GM12878 (cell line): ENCODE data around the gene MAGIX. TPM values are rescaled to one million over a fixed set of nuclear protein-coding genes. Genes with fewer than 3 reads are reported as not detected.

Experiments
- ATAC-seq: fragments of 200-7000 bp; cut with Tn5 transposase; 3 replicates; pipeline ENCODE4 v1.9.1; 2020; ENCODE audit warnings: mild to moderate bottlenecking, moderate library complexity
- BruUV-seq: library from RNA; stranded (reverse); fragments of 400-500 nt; replicated peaks from 2 replicates; lab custom pipeline; 2021; lab: Mats Ljungman, UMichigan
- CTCF ChIA-PET: fragments of 300-600 bp; sonication (Branson Sonifier 250); formaldehyde crosslinking; extraction: SDS; loops from one replicate; lab custom pipeline; 2021; ENCODE audit warnings: inconsistent platforms; lab: Yijun Ruan, JAX
- POLR2A ChIA-PET: fragments of 350-600 bp; formaldehyde crosslinking; extraction: SDS; loops from one replicate; lab custom pipeline; 2021; ENCODE audit warnings: inconsistent platforms; lab: Charles Lee
- RAD21 ChIA-PET: fragments of 300-600 bp; sonication (Branson Sonifier 250); formaldehyde crosslinking; loops from one replicate; lab custom pipeline; 2023; ENCODE audit warnings: antibody characterized with exemption; ENCODE audit not compliant: unreplicated experiment; lab: Charles Lee
- SMC1A ChIA-PET: fragments of 300-600 bp; sonication (Branson Sonifier 250); formaldehyde crosslinking; loops from one replicate; lab custom pipeline; 2023; ENCODE audit not compliant: unreplicated experiment, uncharacterized antibody; lab: Charles Lee
- DNase-seq: peaks from one replicate; pipeline ENCODE4 v3.0.0-alpha.2; 2011; ENCODE audit warnings: low read depth, low spot score
- FAIRE-seq: peaks from 3 replicates; lab custom pipeline; 2011; peaks lifted over from hg19 to GRCh38; lab: Jason Lieb, UNC
- H2AFZ ChIP-seq: 2 replicates; pipeline ENCODE4 v1.6.0; 2011; ENCODE audit warnings: low read depth, low read length, control low read depth; ENCODE audit not compliant: control insufficient read depth
- H3K27ac ChIP-seq: 2 replicates; pipeline ENCODE4 v1.5.1; 2011; ENCODE audit warnings: control low read depth; ENCODE audit not compliant: control insufficient read depth, insufficient read depth
- H3K27me3 ChIP-seq, 2 experiments: replicated peaks in 1 of 2; 2 replicates each; pipeline versions ENCODE4 v1.6.0 to v1.6.1; 2011; ENCODE audit warnings: low read length in 1 of 2; ENCODE audit not compliant: control insufficient read depth in 2 of 2, insufficient read depth in 2 of 2
- H3K36me3 ChIP-seq, 2 experiments: 2 replicates each; pipeline ENCODE4 v1.5.1; 2011; ENCODE audit warnings: low read length in 1 of 2; ENCODE audit not compliant: control insufficient read depth in 2 of 2, insufficient read depth in 2 of 2
- H3K4me1 ChIP-seq: 2 replicates; pipeline ENCODE4 v1.6.1; 2011; ENCODE audit warnings: mild to moderate bottlenecking, low read length, moderate library complexity, mixed read lengths; ENCODE audit not compliant: control insufficient read depth, insufficient read depth
- H3K4me2 ChIP-seq: 2 replicates; pipeline ENCODE4 v1.6.0; 2011; ENCODE audit warnings: control low read depth; ENCODE audit not compliant: control insufficient read depth, insufficient read depth
- H3K4me3 ChIP-seq: fragments of 200-600 bp; sonication (generic); 2 replicates; pipeline ENCODE4 v1.5.1; 2016
- H3K79me2 ChIP-seq: 2 replicates; pipeline ENCODE4 v1.6.0; 2011; ENCODE audit warnings: low read length; ENCODE audit not compliant: control insufficient read depth, insufficient read depth
- H3K9ac ChIP-seq: 2 replicates; pipeline ENCODE4 v1.8.0; 2011; ENCODE audit warnings: low read length, control low read depth, mixed read lengths; ENCODE audit not compliant: control insufficient read depth, insufficient read depth
- H3K9me3 ChIP-seq: replicated peaks from 3 replicates; pipeline ENCODE4 v1.5.1; 2011; ENCODE audit warnings: mild to moderate bottlenecking, low read length; ENCODE audit not compliant: control insufficient read depth, insufficient read depth
- H4K20me1 ChIP-seq: 2 replicates; pipeline ENCODE4 v1.6.0; 2011; ENCODE audit not compliant: control insufficient read depth, insufficient read depth
- ETV6 ChIP-seq, 2 experiments: fragments of 450-650 bp in 1 of 2; IDR thresholded peaks in 1 of 2; conservative IDR thresholded peaks in 1 of 2; 2 replicates each; pipeline ENCODE4 v1.6.1; 2014; ENCODE audit warnings: antibody characterized with exemption in 1 of 2, borderline replicate concordance in 1 of 2, low read depth in 1 of 2, mild to moderate bottlenecking in 1 of 2, moderate library complexity in 1 of 2
- STAT1 ChIP-seq: fragments of 450-650 bp; conservative IDR thresholded peaks from 2 replicates; pipeline ENCODE4 v1.6.1; 2014; ENCODE audit warnings: antibody characterized with exemption, mild to moderate bottlenecking
- WGBS: methylation state at CpG from one replicate; pipeline ENCODE4 v1.1.6; 2016; ENCODE audit warnings: low lambda C conversion rate; ENCODE audit not compliant: insufficient replicate concordance, insufficient coverage; ENCODE audit errors: missing lambda C conversion rate; 5-methylcytosine and 5-hydroxymethylcytosine counted together
- in situ Hi-C: fragments of 300-500 bp; cut with MboI; formaldehyde crosslinking; loops from 9 replicates; pipeline ENCODE4 v1.14.3; 2018; ENCODE audit warnings: mixed read lengths
- intact Hi-C: fragments of 100-400 bp; cut with micrococcal nuclease; formaldehyde crosslinking; loops from one replicate; pipeline ENCODE4 v1.14.2; 2022; ENCODE audit not compliant: unreplicated experiment
- polyA plus RNA-seq, 11 experiments: library from polyadenylated mRNA; depleted of rRNA in 4 of 11; unstranded in 6 of 11; stranded (reverse) in 5 of 11; fragments of >200 nt; fragmentation: Nextera tagmentation in 4 of 11; fragmentation: Illumina TruSeq in 1 of 11; extraction: Ambion mirVana in 4 of 11; extraction: Trizol in 1 of 11; gene quantifications; 1 replicate in 1 of 11; 2 replicates in 10 of 11; pipeline versions ENCODE4 v1.2.1 to v1.2.3, GENCODE V29; 2011 to 2016; ENCODE audit warnings: inconsistent platforms in 2 of 11, missing spikeins in 2 of 11, low read depth in 1 of 11
- small RNA-seq: library from RNA; depleted of rRNA; stranded (forward); fragments of <200 nt; gene quantifications from one replicate; pipeline ENCODE3, GENCODE V24; 2014
- total RNA-seq, 4 experiments: library from RNA; depleted of rRNA in 3 of 4; stranded (reverse); fragments of >200 nt in 3 of 4; fragmentation: Illumina TruSeq in 1 of 4; extraction: Trizol in 1 of 4; gene quantifications; 2 replicates each; pipeline versions ENCODE4 v1.2.1 to v1.2.3, GENCODE V29; 2013 to 2021
- TF ChIP-seq, protein P1 (sequence below): IDR thresholded peaks from 2 replicates; pipeline ENCODE4 v1.6.1; 2011; ENCODE audit warnings: borderline replicate concordance, low read depth, mild to moderate bottlenecking, moderate library complexity, mixed read lengths, low read length; ENCODE audit not compliant: insufficient read depth; ENCODE audit errors: extremely low read length

MAGIX gene
- total and polyA plus RNA-seq, 10 of the 15 experiments (the other 5 are each of a cell fraction or from before 2014, with no cell fraction given): 0.03 to 2.5 (median 0.82) TPM

- H2AFZ ChIP-seq: no peak overlapping the region
- ChIA-PET CTCF (interaction anchor here (0.6 to 1.0 kb wide), 2 partner anchors 22 to 260 kb away, joined by 3 to 4 read pairs; no protein-coding TSS in a partner anchor), POLR2A (interaction anchor here (0.6 kb wide), 1 partner anchor 587 kb away, joined by 3 read pairs; no protein-coding TSS in a partner anchor), SMC1A (no interaction called here), RAD21 (interaction anchor here (1.0 kb wide), 1 partner anchor 22 kb away, joined by 3 read pairs; no protein-coding TSS in a partner anchor)
- no peaks in the 10 kb centered on the region for H3K27me3 ChIP-seq
- no peak for FAIRE-seq
- H4K20me1 ChIP-seq: no peaks in the 10 kb centered on the region
- H3K27ac ChIP-seq: no peak overlapping the region
- H3K9ac ChIP-seq: no peak overlapping the region
- no peak for DNase-seq
- ATAC-seq: no peak
- no peaks in the 10 kb centered on the region; the same call in 2 of the 3 replicates for H3K9me3 ChIP-seq
- BruUV-seq: no TSS peak
- no peaks in the 10 kb centered on the region for H3K4me1 ChIP-seq
- in situ Hi-C loops (no loop called here), intact Hi-C loops (no loop called here)
- TF ChIP-seq ETV6 (conservative IDR thresholded peaks at IDR 0.05 in 1 of 2, IDR thresholded peaks at IDR 0.05 in 1 of 2; ENCODE audit: borderline replicate concordance in 1 of 2, low read depth in 1 of 2) (no peak), STAT1 (no peak)
- TF ChIP-seq, protein P1, sequence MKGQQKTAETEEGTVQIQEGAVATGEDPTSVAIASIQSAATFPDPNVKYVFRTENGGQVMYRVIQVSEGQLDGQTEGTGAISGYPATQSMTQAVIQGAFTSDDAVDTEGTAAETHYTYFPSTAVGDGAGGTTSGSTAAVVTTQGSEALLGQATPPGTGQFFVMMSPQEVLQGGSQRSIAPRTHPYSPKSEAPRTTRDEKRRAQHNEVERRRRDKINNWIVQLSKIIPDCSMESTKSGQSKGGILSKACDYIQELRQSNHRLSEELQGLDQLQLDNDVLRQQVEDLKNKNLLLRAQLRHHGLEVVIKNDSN: no peak
- WGBS: 55% methylated on average over 13 of the region's 14 CpGs
- H3K79me2 ChIP-seq: no peaks in the 10 kb centered on the region
- H3K36me3 ChIP-seq: no peaks in the 10 kb centered on the region
- H3K4me3 ChIP-seq: no peak overlapping the region
- no peak overlapping the region for H3K4me2 ChIP-seq
Measured at GRCh38 chrX:49214996-49215526, 52.5 kb downstream of the MAGIX start.

Small RNA genes within 50 kb of the gene (small RNA-seq; reads per million reads assigned to genes)
- gene RN7SL262P: not detected

Other genes with a start within 250 kb of the MAGIX start
Only the 7 nearest of the 19 such genes appear.
- 14.9 and 20.4 TPM in 2 replicates for gene WDR45, start 82.9 kb upstream of the MAGIX start, total RNA-seq (2014; rRNA removed)
- gene WDR45, start 82.9 kb upstream of the MAGIX start, total RNA-seq (2014; rRNA removed; fragmentation: Illumina TruSeq; extraction: Trizol): 12.5 and 12.7 TPM in 2 replicates
- 19.7 and 20.8 TPM in 2 replicates for gene WDR45, start 82.9 kb upstream of the MAGIX start, total RNA-seq (2021)
- 18.2 and 29.8 TPM in 2 replicates for gene WDR45, start 82.9 kb upstream of the MAGIX start, polyA plus RNA-seq (2011; rRNA removed)
- gene WDR45, start 82.9 kb upstream of the MAGIX start, polyA plus RNA-seq (2014; fragmentation: Illumina TruSeq; extraction: Trizol): 18.6 and 19.7 TPM in 2 replicates
- gene WDR45, start 82.9 kb upstream of the MAGIX start, polyA plus RNA-seq (2014; fragmentation: Nextera tagmentation; extraction: Ambion mirVana): 10 to 100 TPM in 1 of 2 experiments, 1 to 10 TPM in 1; 5.9 to 10.3 TPM
- gene WDR45, start 82.9 kb upstream of the MAGIX start, polyA plus RNA-seq (2014; rRNA removed): 29.7 and 30.9 TPM in 2 replicates
- 10 to 100 TPM; 22.1 to 25.4 TPM for gene WDR45, start 82.9 kb upstream of the MAGIX start, polyA plus RNA-seq (2016; fragmentation: Nextera tagmentation; extraction: Ambion mirVana)
- 23.6 and 26.6 TPM in 2 replicates for gene GPKOW, start 39.0 kb upstream of the MAGIX start, total RNA-seq (2014; rRNA removed)
- 15.7 and 16.5 TPM in 2 replicates for gene GPKOW, start 39.0 kb upstream of the MAGIX start, total RNA-seq (2014; rRNA removed; fragmentation: Illumina TruSeq; extraction: Trizol)
- gene GPKOW, start 39.0 kb upstream of the MAGIX start, total RNA-seq (2021): 18.9 and 21.8 TPM in 2 replicates
- 20.1 and 25.5 TPM in 2 replicates for gene GPKOW, start 39.0 kb upstream of the MAGIX start, polyA plus RNA-seq (2011; rRNA removed)
- gene GPKOW, start 39.0 kb upstream of the MAGIX start, polyA plus RNA-seq (2014; fragmentation: Illumina TruSeq; extraction: Trizol): 13.9 and 20.6 TPM in 2 replicates
- 1 to 10 TPM; 3.3 to 5.1 TPM for gene GPKOW, start 39.0 kb upstream of the MAGIX start, polyA plus RNA-seq (2014; fragmentation: Nextera tagmentation; extraction: Ambion mirVana)
- 23.0 and 25.0 TPM in 2 replicates for gene GPKOW, start 39.0 kb upstream of the MAGIX start, polyA plus RNA-seq (2014; rRNA removed)
- 10 to 100 TPM; 21.1 to 24.6 TPM for gene GPKOW, start 39.0 kb upstream of the MAGIX start, polyA plus RNA-seq (2016; fragmentation: Nextera tagmentation; extraction: Ambion mirVana)
- gene PLP2, start 9.1 kb downstream of the MAGIX start, total RNA-seq (2014; rRNA removed): 51.8 and 56.6 TPM in 2 replicates
- gene PLP2, start 9.1 kb downstream of the MAGIX start, total RNA-seq (2014; rRNA removed; fragmentation: Illumina TruSeq; extraction: Trizol): 55.8 and 60.1 TPM in 2 replicates
- gene PLP2, start 9.1 kb downstream of the MAGIX start, total RNA-seq (2021): 102 and 106 TPM in 2 replicates
- 62.3 and 78.2 TPM in 2 replicates for gene PLP2, start 9.1 kb downstream of the MAGIX start, polyA plus RNA-seq (2011; rRNA removed)
- 149 and 177 TPM in 2 replicates for gene PLP2, start 9.1 kb downstream of the MAGIX start, polyA plus RNA-seq (2014; fragmentation: Illumina TruSeq; extraction: Trizol)
- 100 to 1,000 TPM; 100 to 140 TPM for gene PLP2, start 9.1 kb downstream of the MAGIX start, polyA plus RNA-seq (2014; fragmentation: Nextera tagmentation; extraction: Ambion mirVana)
- 71.0 and 74.8 TPM in 2 replicates for gene PLP2, start 9.1 kb downstream of the MAGIX start, polyA plus RNA-seq (2014; rRNA removed)
- gene PLP2, start 9.1 kb downstream of the MAGIX start, polyA plus RNA-seq (2016; fragmentation: Nextera tagmentation; extraction: Ambion mirVana): 100 to 1,000 TPM in 1 of 2 experiments, 10 to 100 TPM in 1; 98.3 to 101 TPM
- 7.0 and 12.2 TPM in 2 replicates for gene PRICKLE3, start 23.6 kb downstream of the MAGIX start, total RNA-seq (2014; rRNA removed)
- gene PRICKLE3, start 23.6 kb downstream of the MAGIX start, total RNA-seq (2014; rRNA removed; fragmentation: Illumina TruSeq; extraction: Trizol): 3.3 and 4.9 TPM in 2 replicates
- 16.8 and 17.4 TPM in 2 replicates for gene PRICKLE3, start 23.6 kb downstream of the MAGIX start, total RNA-seq (2021)
- 2.7 and 6.4 TPM in 2 replicates for gene PRICKLE3, start 23.6 kb downstream of the MAGIX start, polyA plus RNA-seq (2011; rRNA removed)
- gene PRICKLE3, start 23.6 kb downstream of the MAGIX start, polyA plus RNA-seq (2014; fragmentation: Illumina TruSeq; extraction: Trizol): 2.3 and 6.0 TPM in 2 replicates
- gene PRICKLE3, start 23.6 kb downstream of the MAGIX start, polyA plus RNA-seq (2014; fragmentation: Nextera tagmentation; extraction: Ambion mirVana): under 1 TPM; 0.69 to 0.88 TPM
- 16.1 and 16.5 TPM in 2 replicates for gene PRICKLE3, start 23.6 kb downstream of the MAGIX start, polyA plus RNA-seq (2014; rRNA removed)
- 1 to 10 TPM; 8.7 to 9.1 TPM for gene PRICKLE3, start 23.6 kb downstream of the MAGIX start, polyA plus RNA-seq (2016; fragmentation: Nextera tagmentation; extraction: Ambion mirVana)
- 0.68 and 0.76 TPM in 2 replicates for gene SYP, start 37.4 kb downstream of the MAGIX start, total RNA-seq (2014; rRNA removed)
- 0.81 and 1.0 TPM in 2 replicates for gene SYP, start 37.4 kb downstream of the MAGIX start, total RNA-seq (2014; rRNA removed; fragmentation: Illumina TruSeq; extraction: Trizol)
- gene SYP, start 37.4 kb downstream of the MAGIX start, total RNA-seq (2021): 0.48 and 0.49 TPM in 2 replicates
- gene SYP, start 37.4 kb downstream of the MAGIX start, polyA plus RNA-seq (2011; rRNA removed): 0.85 and 0.87 TPM in 2 replicates
- gene SYP, start 37.4 kb downstream of the MAGIX start, polyA plus RNA-seq (2014; fragmentation: Illumina TruSeq; extraction: Trizol): 0.68 and 0.86 TPM in 2 replicates
- under 1 TPM; 0.34 to 0.47 TPM for gene SYP, start 37.4 kb downstream of the MAGIX start, polyA plus RNA-seq (2014; fragmentation: Nextera tagmentation; extraction: Ambion mirVana)
- 1.2 and 1.7 TPM in 2 replicates for gene SYP, start 37.4 kb downstream of the MAGIX start, polyA plus RNA-seq (2014; rRNA removed)
- gene SYP, start 37.4 kb downstream of the MAGIX start, polyA plus RNA-seq (2016; fragmentation: Nextera tagmentation; extraction: Ambion mirVana): 1 to 10 TPM; 1.0 to 1.1 TPM
- not detected in 2 replicates for gene CACNA1F, start 70.6 kb downstream of the MAGIX start, total RNA-seq (2014; rRNA removed)
- gene CACNA1F, start 70.6 kb downstream of the MAGIX start, total RNA-seq (2014; rRNA removed; fragmentation: Illumina TruSeq; extraction: Trizol): not detected in 2 replicates
- 0.05 TPM in 2 replicates for gene CACNA1F, start 70.6 kb downstream of the MAGIX start, total RNA-seq (2021)
- gene CACNA1F, start 70.6 kb downstream of the MAGIX start, polyA plus RNA-seq (2011; rRNA removed): 0.03 and 0.19 TPM in 2 replicates
- gene CACNA1F, start 70.6 kb downstream of the MAGIX start, polyA plus RNA-seq (2014; fragmentation: Illumina TruSeq; extraction: Trizol): 0.01 TPM in 1 of 2 replicates, not detected in the other
- gene CACNA1F, start 70.6 kb downstream of the MAGIX start, polyA plus RNA-seq (2014; fragmentation: Nextera tagmentation; extraction: Ambion mirVana): not detected
- 0.04 and 0.13 TPM in 2 replicates for gene CACNA1F, start 70.6 kb downstream of the MAGIX start, polyA plus RNA-seq (2014; rRNA removed)
- gene CACNA1F, start 70.6 kb downstream of the MAGIX start, polyA plus RNA-seq (2016; fragmentation: Nextera tagmentation; extraction: Ambion mirVana): under 1 TPM in 1 of 2 experiments, not detected in 1; 0.32 TPM
- 14.5 and 16.8 TPM in 2 replicates for gene CCDC22, start 72.7 kb downstream of the MAGIX start, total RNA-seq (2014; rRNA removed)
- 5.1 and 5.2 TPM in 2 replicates for gene CCDC22, start 72.7 kb downstream of the MAGIX start, total RNA-seq (2014; rRNA removed; fragmentation: Illumina TruSeq; extraction: Trizol)
- 23.6 and 24.6 TPM in 2 replicates for gene CCDC22, start 72.7 kb downstream of the MAGIX start, total RNA-seq (2021)
- gene CCDC22, start 72.7 kb downstream of the MAGIX start, polyA plus RNA-seq (2011; rRNA removed): 4.4 and 13.9 TPM in 2 replicates
- 1.8 and 5.0 TPM in 2 replicates for gene CCDC22, start 72.7 kb downstream of the MAGIX start, polyA plus RNA-seq (2014; fragmentation: Illumina TruSeq; extraction: Trizol)
- 1 to 10 TPM in 1 of 2 experiments, under 1 TPM in 1; 0.34 to 1.6 TPM for gene CCDC22, start 72.7 kb downstream of the MAGIX start, polyA plus RNA-seq (2014; fragmentation: Nextera tagmentation; extraction: Ambion mirVana)
- gene CCDC22, start 72.7 kb downstream of the MAGIX start, polyA plus RNA-seq (2014; rRNA removed): 15.1 and 18.6 TPM in 2 replicates
- gene CCDC22, start 72.7 kb downstream of the MAGIX start, polyA plus RNA-seq (2016; fragmentation: Nextera tagmentation; extraction: Ambion mirVana): 10 to 100 TPM; 16.1 to 18.2 TPM